Measurements from ENCODE around the gene LARP4B. TPM values are rescaled to one million over a fixed set of nuclear protein-coding genes. Genes with fewer than 3 reads are reported as not detected.
A peak's percentile ranks its signal among the peaks of the same experiment; 100 is the strongest.

LARP4B gene
- polyA plus RNA-seq, 1 donor (not counting 4 experiments of a cell fraction or from before 2014, with no cell fraction given): 39.4 TPM

DNA sequence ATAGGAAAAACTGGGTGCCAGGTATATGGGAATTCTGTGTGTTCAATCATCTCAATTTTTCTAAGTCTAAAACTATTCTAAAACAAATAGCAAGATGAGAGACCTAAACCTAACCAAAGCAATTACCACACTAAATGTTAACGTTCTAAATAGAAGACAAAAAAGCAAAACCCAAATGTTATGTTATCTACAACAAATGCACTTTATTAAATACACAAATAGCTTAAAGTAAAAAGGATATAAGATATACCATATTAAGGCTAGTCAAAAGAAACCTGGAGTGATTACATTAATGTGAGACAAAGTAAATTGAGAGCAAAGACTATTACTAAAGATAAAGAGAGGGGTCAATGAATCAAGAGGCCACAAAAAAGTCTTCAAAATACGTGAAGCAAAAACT lies 81.4 kb downstream of the LARP4B start:
- dilution Hi-C loops (cut with MboI; ENCODE audit: extremely low pct_ligation_motif_present, low sequenced_read_pairs): no loop called here

DNA sequence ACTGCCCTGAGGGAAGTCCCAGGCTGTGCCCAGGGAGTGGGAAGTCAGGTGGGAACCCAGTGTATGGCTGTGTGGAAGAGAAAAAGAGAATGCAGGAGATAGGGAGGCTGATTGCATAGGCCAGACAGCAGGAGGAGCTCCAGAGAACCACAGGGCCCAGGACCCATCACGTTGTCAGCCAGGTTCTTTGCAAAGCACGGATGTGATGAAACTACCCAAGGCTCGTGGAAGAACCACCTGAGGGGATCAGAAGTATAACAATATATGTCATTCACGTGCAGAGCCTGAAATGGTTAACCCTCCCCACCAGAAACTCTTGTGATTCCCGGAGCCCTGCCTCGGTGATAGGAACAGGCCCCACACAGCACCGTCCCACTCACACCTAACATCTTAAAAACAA lies 83.6 kb downstream of the LARP4B start:
- Histone ChIP-seq H3K27ac (ENCODE audit: control insufficient read depth, insufficient read depth, low read length) (no peak overlapping the region), H3K4me3 (ENCODE audit: control insufficient read depth in 2 of 3, extremely low read depth in 1 of 3, insufficient read depth in 2 of 3, low read depth in 1 of 3, low read length in 3 of 3) (no peak overlapping the region), H3K27me3 (ENCODE audit: control insufficient read depth, extremely low read depth, insufficient read depth, low read length) (no peaks in the 10 kb centered on the region), H2AFZ (ENCODE audit: control insufficient read depth, low read length) (no peak overlapping the region), H3K4me2 (ENCODE audit: control insufficient read depth, extremely low read depth, insufficient read depth, low read depth, low read length) (no peak overlapping the region), H3K36me3 (ENCODE audit: control insufficient read depth in 2 of 2, extremely low read depth in 1 of 2, insufficient read depth in 2 of 2, low read length in 2 of 2) (peaks cover 12 to 14% of the 10 kb centered on the region in 2 experiments), H3K9me3 (ENCODE audit: control insufficient read depth, low read depth, low read length) (no peaks in the 10 kb centered on the region), H3K9me1 (ENCODE audit: control insufficient read depth, extremely low read depth, insufficient read depth, low read length) (no peaks in the 10 kb centered on the region), H3K79me2 (ENCODE audit: control insufficient read depth, insufficient read depth, low read length) (peaks cover 75% of the 10 kb centered on the region), H3K4me1 (ENCODE audit: control insufficient read depth, extremely low read depth, insufficient read depth, low read length) (no peaks in the 10 kb centered on the region), H4K20me1 (ENCODE audit: control insufficient read depth, extremely low read depth, insufficient read depth, low read length) (peaks cover 6% of the 10 kb centered on the region), H3K9ac (ENCODE audit: control insufficient read depth, extremely low read depth, insufficient read depth, low read length) (no peak overlapping the region)
- TF ChIP-seq EZH2 (IDR thresholded peaks at IDR 0.05; ENCODE audit: low read length): no peak
- TF ChIP-seq, protein P1, sequence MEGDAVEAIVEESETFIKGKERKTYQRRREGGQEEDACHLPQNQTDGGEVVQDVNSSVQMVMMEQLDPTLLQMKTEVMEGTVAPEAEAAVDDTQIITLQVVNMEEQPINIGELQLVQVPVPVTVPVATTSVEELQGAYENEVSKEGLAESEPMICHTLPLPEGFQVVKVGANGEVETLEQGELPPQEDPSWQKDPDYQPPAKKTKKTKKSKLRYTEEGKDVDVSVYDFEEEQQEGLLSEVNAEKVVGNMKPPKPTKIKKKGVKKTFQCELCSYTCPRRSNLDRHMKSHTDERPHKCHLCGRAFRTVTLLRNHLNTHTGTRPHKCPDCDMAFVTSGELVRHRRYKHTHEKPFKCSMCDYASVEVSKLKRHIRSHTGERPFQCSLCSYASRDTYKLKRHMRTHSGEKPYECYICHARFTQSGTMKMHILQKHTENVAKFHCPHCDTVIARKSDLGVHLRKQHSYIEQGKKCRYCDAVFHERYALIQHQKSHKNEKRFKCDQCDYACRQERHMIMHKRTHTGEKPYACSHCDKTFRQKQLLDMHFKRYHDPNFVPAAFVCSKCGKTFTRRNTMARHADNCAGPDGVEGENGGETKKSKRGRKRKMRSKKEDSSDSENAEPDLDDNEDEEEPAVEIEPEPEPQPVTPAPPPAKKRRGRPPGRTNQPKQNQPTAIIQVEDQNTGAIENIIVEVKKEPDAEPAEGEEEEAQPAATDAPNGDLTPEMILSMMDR (optimal IDR thresholded peaks at IDR 0.05 in 1 of 3, IDR thresholded peaks at IDR 0.05 in 1 of 3, conservative IDR thresholded peaks at IDR 0.05 in 1 of 3; ENCODE audit: extremely low read depth in 1 of 3, insufficient read depth in 2 of 3, low read length in 3 of 3): peak in 1 of 3 experiments; percentile 18
- no peak for FAIRE-seq
- no peak for DNase-seq (ENCODE audit: low read depth, low spot score)
- dilution Hi-C loops (cut with MboI; ENCODE audit: extremely low pct_ligation_motif_present, low sequenced_read_pairs): no loop called here

More for the DNA sequence above, 81.4 kb downstream of the LARP4B start:
- DNase-seq (ENCODE audit: low read depth, low spot score) (no peak), FAIRE-seq (no peak)
- Histone ChIP-seq H3K79me2 (ENCODE audit: control insufficient read depth, insufficient read depth, low read length) (peaks cover 81% of the 10 kb centered on the region), H3K4me3 (ENCODE audit: control insufficient read depth in 2 of 3, extremely low read depth in 1 of 3, insufficient read depth in 2 of 3, low read depth in 1 of 3, low read length in 3 of 3) (no peak overlapping the region), H3K27ac (ENCODE audit: control insufficient read depth, insufficient read depth, low read length) (no peak overlapping the region), H3K9me1 (ENCODE audit: control insufficient read depth, extremely low read depth, insufficient read depth, low read length) (no peaks in the 10 kb centered on the region), H3K27me3 (ENCODE audit: control insufficient read depth, extremely low read depth, insufficient read depth, low read length) (no peaks in the 10 kb centered on the region), H3K4me2 (ENCODE audit: control insufficient read depth, extremely low read depth, insufficient read depth, low read depth, low read length) (no peak overlapping the region), H3K9ac (ENCODE audit: control insufficient read depth, extremely low read depth, insufficient read depth, low read length) (no peak overlapping the region), H4K20me1 (ENCODE audit: control insufficient read depth, extremely low read depth, insufficient read depth, low read length) (peaks cover 9% of the 10 kb centered on the region), H3K9me3 (ENCODE audit: control insufficient read depth, low read depth, low read length) (no peaks in the 10 kb centered on the region), H3K36me3 (ENCODE audit: control insufficient read depth in 2 of 2, extremely low read depth in 1 of 2, insufficient read depth in 2 of 2, low read length in 2 of 2) (peaks cover 15% of the 10 kb centered on the region in 2 experiments), H3K4me1 (ENCODE audit: control insufficient read depth, extremely low read depth, insufficient read depth, low read length) (no peaks in the 10 kb centered on the region), H2AFZ (ENCODE audit: control insufficient read depth, low read length) (no peak overlapping the region)
- TF ChIP-seq EZH2 (IDR thresholded peaks at IDR 0.05; ENCODE audit: low read length): no peak
- TF ChIP-seq, protein P1 (optimal IDR thresholded peaks at IDR 0.05 in 1 of 3, IDR thresholded peaks at IDR 0.05 in 1 of 3, conservative IDR thresholded peaks at IDR 0.05 in 1 of 3; ENCODE audit: extremely low read depth in 1 of 3, insufficient read depth in 2 of 3, low read length in 3 of 3): no peak
